ENCODE data around the gene TRAPPC10. TPM values are rescaled to one million over a fixed set of nuclear protein-coding genes. Genes with fewer than 3 reads are reported as not detected.
A peak's percentile ranks its signal among the peaks of the same experiment; 100 is the strongest.

The TRAPPC10 gene
- total RNA-seq, 3 donors from 2014 or later: 43.0 to 48.1 (median 44.8) TPM

- H3K4me3 Mint-ChIP-seq: no peak overlapping the region
- peaks cover 34% of the 10 kb centered on the region for H3K36me3 Mint-ChIP-seq (ENCODE audit: insufficient read depth)
- peaks cover 21% of the 10 kb centered on the region for H3K4me1 Mint-ChIP-seq (ENCODE audit: low read depth)
- no peak for DNase-seq
- ATAC-seq: no peak
- H3K9me3 Mint-ChIP-seq: no peaks in the 10 kb centered on the region
- no peaks in the 10 kb centered on the region for H3K27me3 Mint-ChIP-seq (ENCODE audit: low read depth)
These were observed 40.1 kb downstream of the TRAPPC10 start for GRCh38 chr21:44052071-44052829.

- ATAC-seq: no peak
These were observed 40.7 kb downstream of the TRAPPC10 start for GRCh38 chr21:44052830-44053226.

GRCh38 chr21:44053567-44053966 is 41.5 kb downstream of the TRAPPC10 start:
- DNase-seq (no peak), ATAC-seq (no peak)
- Mint-ChIP-seq H3K4me1 (ENCODE audit: low read depth) (peaks cover 27% of the 10 kb centered on the region), H3K4me3 (no peak overlapping the region), H3K27me3 (ENCODE audit: low read depth) (no peaks in the 10 kb centered on the region), H3K36me3 (ENCODE audit: insufficient read depth) (peaks cover 39% of the 10 kb centered on the region), H3K9me3 (no peaks in the 10 kb centered on the region)

More at GRCh38 chr21:44052830-44053226, 40.7 kb downstream of the TRAPPC10 start:
- no peaks in the 10 kb centered on the region for H3K9me3 Mint-ChIP-seq
- H3K27me3 Mint-ChIP-seq (ENCODE audit: low read depth): no peaks in the 10 kb centered on the region
- no peak overlapping the region for H3K4me3 Mint-ChIP-seq
- peaks cover 33% of the 10 kb centered on the region for H3K36me3 Mint-ChIP-seq (ENCODE audit: insufficient read depth)
- peaks cover 20% of the 10 kb centered on the region for H3K4me1 Mint-ChIP-seq (ENCODE audit: low read depth)
- DNase-seq: no peak

- no peak overlapping the region for H3K4me3 Mint-ChIP-seq
- peaks cover 40% of the 10 kb centered on the region for H3K36me3 Mint-ChIP-seq (ENCODE audit: insufficient read depth)
- no peaks in the 10 kb centered on the region for H3K9me3 Mint-ChIP-seq
- no peak for ATAC-seq
- H3K4me1 Mint-ChIP-seq (ENCODE audit: low read depth): peaks cover 25% of the 10 kb centered on the region
- H3K27me3 Mint-ChIP-seq (ENCODE audit: low read depth): no peaks in the 10 kb centered on the region
- DNase-seq: no peak
These were observed 42.6 kb downstream of the TRAPPC10 start for GRCh38 chr21:44054710-44055109.

- no peak overlapping the region for H3K4me3 Mint-ChIP-seq
- H3K4me1 Mint-ChIP-seq (ENCODE audit: low read depth): peaks cover 24% of the 10 kb centered on the region
- no peaks in the 10 kb centered on the region for H3K27me3 Mint-ChIP-seq (ENCODE audit: low read depth)
- DNase-seq (no peak), ATAC-seq (no peak)
- peaks cover 43% of the 10 kb centered on the region for H3K36me3 Mint-ChIP-seq (ENCODE audit: insufficient read depth)
- H3K9me3 Mint-ChIP-seq: no peaks in the 10 kb centered on the region
These were observed 44.9 kb downstream of the TRAPPC10 start for GRCh38 chr21:44057055-44057454.

GRCh38 chr21:44057960-44058651 is 46.0 kb downstream of the TRAPPC10 start:
- DNase-seq: no peak

GRCh38 chr21:44058652-44058964 is 46.5 kb downstream of the TRAPPC10 start:
- peaks cover 48% of the 10 kb centered on the region for H3K36me3 Mint-ChIP-seq (ENCODE audit: insufficient read depth)
- H3K4me3 Mint-ChIP-seq: peak overlapping the region; percentile 80
- no peaks in the 10 kb centered on the region for H3K27me3 Mint-ChIP-seq (ENCODE audit: low read depth)
- H3K9me3 Mint-ChIP-seq: no peaks in the 10 kb centered on the region
- peaks cover 29% of the 10 kb centered on the region for H3K4me1 Mint-ChIP-seq (ENCODE audit: low read depth)
- ATAC-seq (no peak), DNase-seq (no peak)

More at GRCh38 chr21:44057960-44058651, 46.0 kb downstream of the TRAPPC10 start:
- Mint-ChIP-seq H3K36me3 (ENCODE audit: insufficient read depth) (peaks cover 45% of the 10 kb centered on the region), H3K4me3 (peak overlapping the region; percentile 80), H3K4me1 (ENCODE audit: low read depth) (peaks cover 26% of the 10 kb centered on the region), H3K27me3 (ENCODE audit: low read depth) (no peaks in the 10 kb centered on the region), H3K9me3 (no peaks in the 10 kb centered on the region)
- peak; percentile 69 to 79 for ATAC-seq

- peaks cover 33% of the 10 kb centered on the region for H3K4me1 Mint-ChIP-seq (ENCODE audit: low read depth)
- no peaks in the 10 kb centered on the region for H3K9me3 Mint-ChIP-seq
- peak overlapping the region; percentile 0 for H3K4me3 Mint-ChIP-seq
- no peaks in the 10 kb centered on the region for H3K27me3 Mint-ChIP-seq (ENCODE audit: low read depth)
- H3K36me3 Mint-ChIP-seq (ENCODE audit: insufficient read depth): peaks cover 48% of the 10 kb centered on the region
- DNase-seq (no peak), ATAC-seq (no peak)
These were observed 46.9 kb downstream of the TRAPPC10 start for GRCh38 chr21:44058981-44059380.

- H3K9me3 Mint-ChIP-seq: no peaks in the 10 kb centered on the region
- peaks cover 35% of the 10 kb centered on the region for H3K4me1 Mint-ChIP-seq (ENCODE audit: low read depth)
- no peak overlapping the region for H3K4me3 Mint-ChIP-seq
These were observed 47.6 kb downstream of the TRAPPC10 start for GRCh38 chr21:44059710-44060109.

GRCh38 chr21:44062380-44062779 is 50.3 kb downstream of the TRAPPC10 start:
- H3K36me3 Mint-ChIP-seq (ENCODE audit: insufficient read depth): peaks cover 44% of the 10 kb centered on the region
- no peaks in the 10 kb centered on the region for H3K27me3 Mint-ChIP-seq (ENCODE audit: low read depth)
- no peak overlapping the region for H3K4me3 Mint-ChIP-seq
- no peak for DNase-seq
- H3K4me1 Mint-ChIP-seq (ENCODE audit: low read depth): peaks cover 56% of the 10 kb centered on the region
- H3K9me3 Mint-ChIP-seq: no peaks in the 10 kb centered on the region
- ATAC-seq: no peak

More at GRCh38 chr21:44059710-44060109, 47.6 kb downstream of the TRAPPC10 start:
- Mint-ChIP-seq H3K36me3 (ENCODE audit: insufficient read depth) (peaks cover 50% of the 10 kb centered on the region), H3K27me3 (ENCODE audit: low read depth) (no peaks in the 10 kb centered on the region)
- DNase-seq (no peak), ATAC-seq (no peak)

- Mint-ChIP-seq H3K4me3 (no peak overlapping the region), H3K27me3 (ENCODE audit: low read depth) (no peaks in the 10 kb centered on the region), H3K4me1 (ENCODE audit: low read depth) (peaks cover 50% of the 10 kb centered on the region), H3K9me3 (no peaks in the 10 kb centered on the region), H3K36me3 (ENCODE audit: insufficient read depth) (peaks cover 39% of the 10 kb centered on the region)
- DNase-seq: no peak
- no peak for ATAC-seq
These were observed 51.2 kb downstream of the TRAPPC10 start for GRCh38 chr21:44063151-44063912.

- peaks cover 42% of the 10 kb centered on the region for H3K4me1 Mint-ChIP-seq (ENCODE audit: low read depth)
- no peaks in the 10 kb centered on the region for H3K9me3 Mint-ChIP-seq
- H3K27me3 Mint-ChIP-seq (ENCODE audit: low read depth): no peaks in the 10 kb centered on the region
- H3K36me3 Mint-ChIP-seq (ENCODE audit: insufficient read depth): peaks cover 33% of the 10 kb centered on the region
- peak; percentile 62 to 68 for ATAC-seq
- no peak for DNase-seq
- peak overlapping the region; percentile 64 for H3K4me3 Mint-ChIP-seq
These were observed 52.8 kb downstream of the TRAPPC10 start for GRCh38 chr21:44064852-44065403.

- Mint-ChIP-seq H3K4me3 (peak overlapping the region; percentile 64), H3K36me3 (ENCODE audit: insufficient read depth) (peaks cover 35% of the 10 kb centered on the region), H3K27me3 (ENCODE audit: low read depth) (no peaks in the 10 kb centered on the region), H3K4me1 (ENCODE audit: low read depth) (peaks cover 42% of the 10 kb centered on the region), H3K9me3 (no peaks in the 10 kb centered on the region)
- ATAC-seq (peak; percentile 98 to 99), DNase-seq (peak; percentile 71)
These were observed 53.3 kb downstream of the TRAPPC10 start for GRCh38 chr21:44065428-44065827.

- ATAC-seq: no peak
- H3K4me1 Mint-ChIP-seq (ENCODE audit: low read depth): peaks cover 42% of the 10 kb centered on the region
These were observed 54.0 kb downstream of the TRAPPC10 start for GRCh38 chr21:44066116-44066515.

More at GRCh38 chr21:44066116-44066515, 54.0 kb downstream of the TRAPPC10 start:
- H3K27me3 Mint-ChIP-seq (ENCODE audit: low read depth): no peaks in the 10 kb centered on the region
- DNase-seq: no peak
- H3K9me3 Mint-ChIP-seq: no peaks in the 10 kb centered on the region
- H3K36me3 Mint-ChIP-seq (ENCODE audit: insufficient read depth): peaks cover 35% of the 10 kb centered on the region
- H3K4me3 Mint-ChIP-seq: peak overlapping the region; percentile 64

Data from activated T-cell treated with anti-CD3 and anti-CD28 coated beads, Interleukin-2, amount 50 U/mL, for 4 hours (primary cell).